ENCODE measurements around the gene NACAD.
"Not testable (repeated sequence)": the region's sequence is repeated elsewhere in the genome, so short reads cannot be mapped to it uniquely, and the experiment has no call there.

Gene NACAD

GRCh38 chr7:45036796-45037195, 52.0 kb downstream of the NACAD start:
- TF ChIP-seq CTCF (IDR thresholded peaks at IDR 0.05), result no peak
- H3K9ac ChIP-seq, result no peak overlapping the region
- no peaks in the 10 kb centered on the region for H3K4me1 ChIP-seq
- no peaks in the 10 kb centered on the region for H3K9me3 ChIP-seq (ENCODE audit: control insufficient read depth, low read length)
- H3K36me3 ChIP-seq (ENCODE audit: control insufficient read depth, insufficient read depth, low read length), result no peaks in the 10 kb centered on the region
- H3K4me2 ChIP-seq (ENCODE audit: low read length), result no peak overlapping the region
- H3K27ac ChIP-seq, result no peak overlapping the region
- H2AFZ ChIP-seq, result no peak overlapping the region
- peaks cover 39% of the 10 kb centered on the region for H3K79me2 ChIP-seq
- no peak overlapping the region for H3K4me3 ChIP-seq (ENCODE audit: low read depth, low read length)
- no peaks in the 10 kb centered on the region for H3K27me3 ChIP-seq (ENCODE audit: control insufficient read depth, insufficient read depth, low read length)

- no peak for TF ChIP-seq CTCF (IDR thresholded peaks at IDR 0.05)
- no peak overlapping the region for H3K9ac ChIP-seq
Measured at GRCh38 chr7:45036317-45036716, 52.5 kb downstream of the NACAD start.

GRCh38 chr7:45035893-45036292, 52.9 kb downstream of the NACAD start:
- peaks cover 43% of the 10 kb centered on the region for H3K79me2 ChIP-seq
- H3K4me2 ChIP-seq (ENCODE audit: low read length), result no peak overlapping the region
- H3K4me1 ChIP-seq, result no peaks in the 10 kb centered on the region
- H3K9me3 ChIP-seq (ENCODE audit: control insufficient read depth, low read length), result no peaks in the 10 kb centered on the region
- H3K27me3 ChIP-seq (ENCODE audit: control insufficient read depth, insufficient read depth, low read length), result no peaks in the 10 kb centered on the region
- no peak for TF ChIP-seq CTCF (IDR thresholded peaks at IDR 0.05)
- H3K36me3 ChIP-seq (ENCODE audit: control insufficient read depth, insufficient read depth, low read length), result no peaks in the 10 kb centered on the region
- no peak overlapping the region for H3K27ac ChIP-seq
- no peak overlapping the region for H2AFZ ChIP-seq
- H3K4me3 ChIP-seq (ENCODE audit: low read depth, low read length), result no peak overlapping the region
- no peak overlapping the region for H3K9ac ChIP-seq

More at GRCh38 chr7:45036317-45036716, 52.5 kb downstream of the NACAD start:
- no peaks in the 10 kb centered on the region for H3K36me3 ChIP-seq (ENCODE audit: control insufficient read depth, insufficient read depth, low read length)
- no peak overlapping the region for H3K4me2 ChIP-seq (ENCODE audit: low read length)
- no peak overlapping the region for H3K27ac ChIP-seq
- no peak overlapping the region for H3K4me3 ChIP-seq (ENCODE audit: low read depth, low read length)
- peaks cover 40% of the 10 kb centered on the region for H3K79me2 ChIP-seq
- no peak overlapping the region for H2AFZ ChIP-seq
- H3K4me1 ChIP-seq, result no peaks in the 10 kb centered on the region
- no peaks in the 10 kb centered on the region for H3K9me3 ChIP-seq (ENCODE audit: control insufficient read depth, low read length)
- H3K27me3 ChIP-seq (ENCODE audit: control insufficient read depth, insufficient read depth, low read length), result no peaks in the 10 kb centered on the region

GRCh38 chr7:45035371-45035770, 53.4 kb downstream of the NACAD start:
- Histone ChIP-seq H3K9me3 (ENCODE audit: control insufficient read depth, low read length) (no peaks in the 10 kb centered on the region), H3K4me3 (ENCODE audit: low read depth, low read length) (no peak overlapping the region), H3K27ac (no peak overlapping the region), H3K36me3 (ENCODE audit: control insufficient read depth, insufficient read depth, low read length) (no peaks in the 10 kb centered on the region), H3K27me3 (ENCODE audit: control insufficient read depth, insufficient read depth, low read length) (no peaks in the 10 kb centered on the region), H3K9ac (no peak overlapping the region), H3K4me2 (ENCODE audit: low read length) (no peak overlapping the region), H2AFZ (no peak overlapping the region), H3K4me1 (no peaks in the 10 kb centered on the region), H3K79me2 (peaks cover 46% of the 10 kb centered on the region)
- TF ChIP-seq CTCF (IDR thresholded peaks at IDR 0.05), result no peak

GRCh38 chr7:45034710-45035109, 54.1 kb downstream of the NACAD start:
- H3K4me3 ChIP-seq (ENCODE audit: low read depth, low read length); H2AFZ ChIP-seq; H3K9me3 ChIP-seq (ENCODE audit: control insufficient read depth, low read length); H3K27me3 ChIP-seq (ENCODE audit: control insufficient read depth, insufficient read depth, low read length); H3K27ac ChIP-seq; H3K4me1 ChIP-seq; H3K9ac ChIP-seq; H3K4me2 ChIP-seq (ENCODE audit: low read length); H3K36me3 ChIP-seq (ENCODE audit: control insufficient read depth, insufficient read depth, low read length): not testable (repeated sequence)
- H3K79me2 ChIP-seq, result peaks cover 52% of the 10 kb centered on the region

All from parathyroid adenoma (tissue), 2 donors.